Breast epithelium (tissue), 3 donors: ENCODE results near the gene TEAD1.

Experiments used
- POLR2A ChIP-seq: fragments of 450-650 bp; IDR thresholded peaks from one replicate; pipeline ENCODE4 v1.6.1; 2016; ENCODE audit warnings: antibody characterized with exemption, mild to moderate bottlenecking, moderate library complexity
- POLR2AphosphoS5 ChIP-seq, 3 donors: sonication (generic); formaldehyde crosslinking; IDR thresholded peaks; one replicate each; pipeline ENCODE4 v1.6.1; 2017; ENCODE audit warnings: antibody characterized with exemption in 3 of 3
- TF ChIP-seq, protein P1 (sequence below), 3 donors: fragments of 450-650 bp; IDR thresholded peaks; one replicate each; pipeline ENCODE4 v1.5.1; 2016 to 2017; ENCODE audit warnings: antibody characterized with exemption in 3 of 3, mild to moderate bottlenecking in 3 of 3, moderate library complexity in 3 of 3

GRCh38 chr11:12685229-12685628, 11.0 kb downstream of the TEAD1 start:
- TF ChIP-seq, protein P1, sequence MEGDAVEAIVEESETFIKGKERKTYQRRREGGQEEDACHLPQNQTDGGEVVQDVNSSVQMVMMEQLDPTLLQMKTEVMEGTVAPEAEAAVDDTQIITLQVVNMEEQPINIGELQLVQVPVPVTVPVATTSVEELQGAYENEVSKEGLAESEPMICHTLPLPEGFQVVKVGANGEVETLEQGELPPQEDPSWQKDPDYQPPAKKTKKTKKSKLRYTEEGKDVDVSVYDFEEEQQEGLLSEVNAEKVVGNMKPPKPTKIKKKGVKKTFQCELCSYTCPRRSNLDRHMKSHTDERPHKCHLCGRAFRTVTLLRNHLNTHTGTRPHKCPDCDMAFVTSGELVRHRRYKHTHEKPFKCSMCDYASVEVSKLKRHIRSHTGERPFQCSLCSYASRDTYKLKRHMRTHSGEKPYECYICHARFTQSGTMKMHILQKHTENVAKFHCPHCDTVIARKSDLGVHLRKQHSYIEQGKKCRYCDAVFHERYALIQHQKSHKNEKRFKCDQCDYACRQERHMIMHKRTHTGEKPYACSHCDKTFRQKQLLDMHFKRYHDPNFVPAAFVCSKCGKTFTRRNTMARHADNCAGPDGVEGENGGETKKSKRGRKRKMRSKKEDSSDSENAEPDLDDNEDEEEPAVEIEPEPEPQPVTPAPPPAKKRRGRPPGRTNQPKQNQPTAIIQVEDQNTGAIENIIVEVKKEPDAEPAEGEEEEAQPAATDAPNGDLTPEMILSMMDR (IDR thresholded peaks at IDR 0.05), result no peak
- TF ChIP-seq POLR2AphosphoS5 (IDR thresholded peaks at IDR 0.05) (no peak), POLR2A (no peak)
